Neural cell (in vitro differentiated cells): Measurements from ENCODE around the gene LMBRD1. TPM values are rescaled to one million over a fixed set of nuclear protein-coding genes. Genes with fewer than 3 reads are reported as not detected.

Experiments
- H2AFZ ChIP-seq: fragments of 200-600, 300-800 bp; sonication (generic), shearing (Covaris generic); 2 replicates; pipeline ENCODE4 v1.6.0; 2014; ENCODE audit warnings: low read depth, mild to moderate bottlenecking, antibody characterized with exemption, low read length, moderate library complexity
- H3F3A ChIP-seq: fragments of 200-600 bp; shearing (Covaris generic); 2 replicates; pipeline ENCODE4 v1.6.1; 2016; ENCODE audit warnings: mild to moderate bottlenecking, moderate library complexity, mixed read lengths, antibody characterized with exemption, low read length; ENCODE audit not compliant: insufficient read depth, poor library complexity, severe bottlenecking
- H3K27ac ChIP-seq: fragments of 200-600, 300-800 bp; sonication (generic), shearing (Covaris generic); 2 replicates; pipeline ENCODE4 v1.5.1; 2014; ENCODE audit warnings: mild to moderate bottlenecking, low read length, moderate library complexity
- H3K27me3 ChIP-seq: fragments of 300-800, 200-600 bp; sonication (generic), shearing (Covaris generic); 2 replicates; pipeline ENCODE4 v1.6.0; 2014; ENCODE audit warnings: mild to moderate bottlenecking, low read depth, low read length, moderate library complexity; ENCODE audit not compliant: insufficient read depth
- H3K36me3 ChIP-seq: fragments of 300-800, 200-600 bp; sonication (generic), shearing (Covaris generic); 2 replicates; pipeline ENCODE4 v1.5.1; 2014; ENCODE audit warnings: mild to moderate bottlenecking, antibody characterized with exemption, low read length, moderate library complexity; ENCODE audit not compliant: insufficient read depth
- H3K4me2 ChIP-seq: fragments of 300-800, 200-600 bp; sonication (generic), shearing (Covaris generic); 2 replicates; pipeline ENCODE4 v1.6.0; 2014; ENCODE audit warnings: mild to moderate bottlenecking, low read length
- H3K4me3 ChIP-seq: fragments of 300-800, 200-600 bp; sonication (generic), shearing (Covaris generic); 2 replicates; pipeline ENCODE4 v1.5.1; 2014; ENCODE audit warnings: mild to moderate bottlenecking, low read length, moderate library complexity
- H3K79me2 ChIP-seq: fragments of 200-600 bp; shearing (Covaris generic); replicated peaks from 2 replicates; pipeline ENCODE4 v1.6.0; 2014; ENCODE audit warnings: mild to moderate bottlenecking, low read length, moderate library complexity; ENCODE audit not compliant: insufficient read depth
- H3K9ac ChIP-seq: fragments of 300-800, 200-600 bp; sonication (generic), shearing (Covaris generic); 2 replicates; pipeline ENCODE4 v1.6.1; 2016; ENCODE audit warnings: mild to moderate bottlenecking, low read length, mixed read lengths
- H3K9me2 ChIP-seq: fragments of 200-600 bp; shearing (Covaris generic); 2 replicates; pipeline ENCODE4 v1.6.1; 2016; ENCODE audit warnings: mild to moderate bottlenecking, low read length, mixed read lengths; ENCODE audit not compliant: insufficient read depth
- H3K9me3 ChIP-seq: fragments of 200-600, 300-800 bp; sonication (generic), shearing (Covaris generic); 2 replicates; pipeline ENCODE4 v1.6.1; 2016; ENCODE audit warnings: mild to moderate bottlenecking, mixed run types, low read length, moderate library complexity, mixed read lengths
- H4K20me1 ChIP-seq: fragments of 200-600 bp; shearing (Covaris generic); 2 replicates; pipeline ENCODE4 v1.6.1; 2016; ENCODE audit warnings: mild to moderate bottlenecking, mixed run types; ENCODE audit not compliant: insufficient read depth
- CTCF ChIP-seq: fragments of 450-650 bp; IDR thresholded peaks from 2 replicates; pipeline ENCODE4 v1.5.1; 2014; ENCODE audit warnings: antibody characterized with exemption, mild to moderate bottlenecking, moderate library complexity; ENCODE audit not compliant: poor library complexity, severe bottlenecking
- EP300 ChIP-seq: fragments of 450-650 bp; conservative IDR thresholded peaks from 2 replicates; pipeline ENCODE4 v1.6.1; 2014; ENCODE audit warnings: antibody characterized with exemption, mild to moderate bottlenecking, moderate library complexity; ENCODE audit not compliant: poor library complexity, severe bottlenecking
- EZH2 ChIP-seq: fragments of 200-600, 300-800 bp; shearing (Covaris generic), sonication (generic); IDR thresholded peaks from 2 replicates; pipeline ENCODE4 v1.6.1; 2014; ENCODE audit warnings: antibody characterized with exemption, low read length, borderline replicate concordance, mild to moderate bottlenecking; ENCODE audit not compliant: insufficient read depth, poor library complexity, severe bottlenecking
- MXI1 ChIP-seq: fragments of 450-650 bp; conservative IDR thresholded peaks from 2 replicates; pipeline ENCODE4 v1.6.1; 2014; ENCODE audit warnings: antibody characterized with exemption, mild to moderate bottlenecking; ENCODE audit not compliant: poor library complexity, severe bottlenecking
- POLR2AphosphoS5 ChIP-seq: IDR thresholded peaks from 2 replicates; pipeline ENCODE4 v1.6.1; 2012
- RAD21 ChIP-seq: fragments of 450-650 bp; conservative IDR thresholded peaks from 2 replicates; pipeline ENCODE4 v1.6.1; 2014; ENCODE audit warnings: antibody characterized with exemption, mild to moderate bottlenecking, moderate library complexity
- REST ChIP-seq: IDR thresholded peaks from 2 replicates; pipeline ENCODE4 v1.6.1; 2012; ENCODE audit warnings: borderline replicate concordance
- SMC3 ChIP-seq: fragments of 450-650 bp; conservative IDR thresholded peaks from 2 replicates; pipeline ENCODE4 v1.6.1; 2014; ENCODE audit warnings: antibody characterized with exemption, mild to moderate bottlenecking, moderate library complexity; ENCODE audit not compliant: poor library complexity
- TAF1 ChIP-seq: IDR thresholded peaks from 2 replicates; pipeline ENCODE4 v1.6.1; 2012; ENCODE audit warnings: low read depth
- polyA plus RNA-seq: library from polyadenylated mRNA; depleted of rRNA; stranded (reverse); fragments of >200 nt; gene quantifications from 2 replicates; pipeline ENCODE4 v1.2.3, GENCODE V29; 2014

LMBRD1 gene
- polyA plus RNA-seq, 1 donor from 2014 or later, result 84.2 TPM

GRCh38 chr6:69817358-69817757 is 20.5 kb upstream of the LMBRD1 start:
- H3K79me2 ChIP-seq, result no peaks in the 10 kb centered on the region
- H3K9me3 ChIP-seq, result no peaks in the 10 kb centered on the region
- H3K36me3 ChIP-seq, result no peaks in the 10 kb centered on the region
- no peaks in the 10 kb centered on the region for H3K27me3 ChIP-seq
- H3K9ac ChIP-seq, result no peak overlapping the region
- H4K20me1 ChIP-seq, result no peaks in the 10 kb centered on the region
- H2AFZ ChIP-seq, result no peak overlapping the region
- H3K9me2 ChIP-seq, result no peaks in the 10 kb centered on the region
- TF ChIP-seq CTCF, result no peak
- no peak for TF ChIP-seq SMC3
- TF ChIP-seq EZH2, result no peak
- TF ChIP-seq RAD21, result no peak
- TF ChIP-seq TAF1, result no peak
- no peak for TF ChIP-seq EP300
- no peak for TF ChIP-seq REST
- no peak for TF ChIP-seq MXI1
- no peak for TF ChIP-seq POLR2AphosphoS5
- H3K4me2 ChIP-seq, result no peak overlapping the region
- H3K4me3 ChIP-seq, result no peak overlapping the region
- H3K27ac ChIP-seq, result no peak overlapping the region
- H3F3A ChIP-seq, result no peaks in the 10 kb centered on the region

GRCh38 chr6:69816569-69816968 is 19.8 kb upstream of the LMBRD1 start:
- Histone ChIP-seq H3K79me2 (no peaks in the 10 kb centered on the region), H3K27ac (no peak overlapping the region), H3K9me2 (no peaks in the 10 kb centered on the region), H3K9ac (no peak overlapping the region), H4K20me1 (no peaks in the 10 kb centered on the region), H3K4me2 (no peak overlapping the region), H3K9me3 (no peaks in the 10 kb centered on the region), H3K4me3 (no peak overlapping the region), H3F3A (no peaks in the 10 kb centered on the region), H3K27me3 (no peaks in the 10 kb centered on the region), H3K36me3 (no peaks in the 10 kb centered on the region), H2AFZ (no peak overlapping the region)
- TF ChIP-seq MXI1 (no peak), EP300 (no peak), REST (no peak), EZH2 (no peak), CTCF (no peak), SMC3 (no peak), TAF1 (no peak)
